Fibroblast of lung (primary cell): ENCODE data around the gene SEMA7A. TPM values are rescaled to one million over a fixed set of nuclear protein-coding genes. Genes with fewer than 3 reads are reported as not detected.

Source experiments
- DNase-seq, 2 donors: peaks; one replicate each; pipeline versions ENCODE4 v3.0.0 to v3.0.0-alpha.2; 2010; ENCODE audit warnings: low read depth in 2 of 2
- H2AFZ ChIP-seq: 2 replicates; pipeline ENCODE4 v1.5.1; 2012; ENCODE audit warnings: low read length, control low read depth, inconsistent platforms
- H3K27ac ChIP-seq: 2 replicates; pipeline ENCODE4 v1.5.1; 2011; ENCODE audit warnings: low read length, control low read depth; ENCODE audit not compliant: insufficient read depth
- H3K27me3 ChIP-seq: 2 replicates; pipeline ENCODE4 v1.5.1; 2011; ENCODE audit warnings: mild to moderate bottlenecking, low read length; ENCODE audit not compliant: control insufficient read depth, insufficient read depth
- H3K36me3 ChIP-seq: 2 replicates; pipeline ENCODE4 v1.5.1; 2011; ENCODE audit warnings: low read length; ENCODE audit not compliant: control insufficient read depth, insufficient read depth
- H3K4me1 ChIP-seq: 2 replicates; pipeline ENCODE4 v1.5.1; 2011; ENCODE audit warnings: low read length; ENCODE audit not compliant: control insufficient read depth, insufficient read depth; ENCODE audit errors: extremely low read depth
- H3K4me2 ChIP-seq: 2 replicates; pipeline ENCODE4 v1.5.1; 2011; ENCODE audit warnings: low read length, control low read depth; ENCODE audit not compliant: insufficient read depth; ENCODE audit errors: extremely low read depth
- H3K4me3 ChIP-seq, 4 experiments: fragments of 200-600 bp in 1 of 4; sonication (generic) in 1 of 4; replicated peaks in 1 of 4; 2 replicates each; pipeline ENCODE4 v1.5.1; 2011 to 2016; ENCODE audit warnings: low read length in 4 of 4, low read depth in 3 of 4, mild to moderate bottlenecking in 3 of 4, control low read depth in 2 of 4, inconsistent platforms in 1 of 4, mixed read lengths in 1 of 4; ENCODE audit not compliant: insufficient read depth in 1 of 4; ENCODE audit errors: control extremely low read depth in 1 of 4
- H3K79me2 ChIP-seq: 2 replicates; pipeline ENCODE4 v1.5.1; 2012; ENCODE audit warnings: mild to moderate bottlenecking, low read length, inconsistent platforms; ENCODE audit not compliant: control insufficient read depth, insufficient read depth
- H3K9ac ChIP-seq: 2 replicates; pipeline ENCODE4 v1.5.1; 2011; ENCODE audit warnings: mild to moderate bottlenecking, low read length, control low read depth; ENCODE audit not compliant: insufficient read depth
- H3K9me3 ChIP-seq: 2 replicates; pipeline ENCODE4 v1.5.1; 2012; ENCODE audit warnings: low read depth, low read length; ENCODE audit not compliant: control insufficient read depth, insufficient read depth
- H4K20me1 ChIP-seq: 2 replicates; pipeline ENCODE4 v1.5.1; 2011; ENCODE audit warnings: low read length; ENCODE audit not compliant: control insufficient read depth, insufficient read depth; ENCODE audit errors: extremely low read depth
- EZH2 ChIP-seq: IDR thresholded peaks from 2 replicates; pipeline ENCODE4 v1.5.1; 2012; ENCODE audit warnings: low read length, control low read depth, mild to moderate bottlenecking; ENCODE audit errors: missing control alignments
- polyA plus RNA-seq, 2 donors: library from polyadenylated mRNA; depleted of rRNA in 1 of 2; stranded (reverse) in 1 of 2; unstranded in 1 of 2; fragments of >200 nt; gene quantifications; 2 replicates each; pipeline ENCODE4 v1.2.1, GENCODE V29; 2011 to 2012; ENCODE audit warnings: missing spikeins in 1 of 2
- total RNA-seq: library from RNA; depleted of rRNA; stranded (reverse); fragments of >200 nt; gene quantifications from 2 replicates; pipeline ENCODE4 v1.2.1, GENCODE V29; 2014
- TF ChIP-seq, protein P1 (sequence below), 2 donors: IDR thresholded peaks in 1 of 2; conservative IDR thresholded peaks in 1 of 2; 1 replicate in 1 of 2; 2 replicates in 1 of 2; pipeline ENCODE4 v1.5.1; 2011 to 2012; ENCODE audit warnings: low read length in 2 of 2, control low read depth in 1 of 2, inconsistent platforms in 1 of 2, low read depth in 1 of 2, mild to moderate bottlenecking in 1 of 2

SEMA7A gene
- total and polyA plus RNA-seq, 2 donors (not counting 1 experiment from before 2014, with no cell fraction given) = 5.6 to 12.5 TPM

DNA sequence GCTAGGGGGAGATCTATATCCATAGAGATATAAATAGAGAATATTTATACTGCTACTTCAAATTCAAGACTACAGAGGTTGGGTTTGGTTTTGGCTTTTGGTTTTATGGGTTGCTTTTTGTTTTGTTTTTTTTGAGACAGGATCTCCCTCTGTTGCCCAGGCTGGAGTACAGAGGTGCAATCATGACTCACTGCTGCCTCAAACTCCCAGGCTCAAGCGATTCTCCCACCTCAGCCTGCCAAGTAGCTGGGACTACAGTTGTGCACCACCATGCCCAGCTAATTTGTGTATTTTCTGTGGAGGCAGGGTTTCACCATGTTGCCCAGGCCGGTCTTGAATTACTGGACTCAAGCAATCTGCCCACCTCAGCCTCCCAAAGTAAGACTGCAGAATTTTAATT is 31.1 kb upstream of the SEMA7A start:
- H3K9me3 ChIP-seq = no peaks in the 10 kb centered on the region
- DNase-seq = no peak
- TF ChIP-seq, protein P1, sequence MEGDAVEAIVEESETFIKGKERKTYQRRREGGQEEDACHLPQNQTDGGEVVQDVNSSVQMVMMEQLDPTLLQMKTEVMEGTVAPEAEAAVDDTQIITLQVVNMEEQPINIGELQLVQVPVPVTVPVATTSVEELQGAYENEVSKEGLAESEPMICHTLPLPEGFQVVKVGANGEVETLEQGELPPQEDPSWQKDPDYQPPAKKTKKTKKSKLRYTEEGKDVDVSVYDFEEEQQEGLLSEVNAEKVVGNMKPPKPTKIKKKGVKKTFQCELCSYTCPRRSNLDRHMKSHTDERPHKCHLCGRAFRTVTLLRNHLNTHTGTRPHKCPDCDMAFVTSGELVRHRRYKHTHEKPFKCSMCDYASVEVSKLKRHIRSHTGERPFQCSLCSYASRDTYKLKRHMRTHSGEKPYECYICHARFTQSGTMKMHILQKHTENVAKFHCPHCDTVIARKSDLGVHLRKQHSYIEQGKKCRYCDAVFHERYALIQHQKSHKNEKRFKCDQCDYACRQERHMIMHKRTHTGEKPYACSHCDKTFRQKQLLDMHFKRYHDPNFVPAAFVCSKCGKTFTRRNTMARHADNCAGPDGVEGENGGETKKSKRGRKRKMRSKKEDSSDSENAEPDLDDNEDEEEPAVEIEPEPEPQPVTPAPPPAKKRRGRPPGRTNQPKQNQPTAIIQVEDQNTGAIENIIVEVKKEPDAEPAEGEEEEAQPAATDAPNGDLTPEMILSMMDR (conservative IDR thresholded peaks at IDR 0.05 in 1 of 2, IDR thresholded peaks at IDR 0.05 in 1 of 2; ENCODE audit: low read depth in 1 of 2, low read length in 2 of 2) = no peak
- no peak for TF ChIP-seq EZH2

DNA sequence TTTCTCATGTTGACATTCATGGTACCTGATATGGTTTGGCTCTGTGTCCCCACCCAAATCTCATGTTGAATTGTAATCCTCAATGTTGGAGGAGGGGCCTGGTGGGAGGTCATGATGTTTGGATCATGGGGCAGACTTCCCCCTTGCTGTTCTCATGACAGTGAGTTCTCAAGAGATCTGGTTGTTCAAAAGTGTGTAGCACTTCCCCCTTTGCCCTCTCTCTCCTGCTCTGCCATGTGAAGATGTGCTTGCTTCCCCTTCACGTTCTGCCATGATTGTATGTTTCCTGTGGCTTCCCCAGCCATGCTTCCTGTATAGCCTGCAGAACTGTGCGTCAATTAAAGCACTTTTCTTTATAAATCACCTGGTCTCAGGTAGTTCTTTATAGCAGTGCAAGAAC is 30.5 kb upstream of the SEMA7A start:
- H3K4me1 ChIP-seq = no peaks in the 10 kb centered on the region
- no peaks in the 10 kb centered on the region for H3K9me3 ChIP-seq
- H3K79me2 ChIP-seq = peaks cover 4% of the 10 kb centered on the region
- no peak overlapping the region for H3K27ac ChIP-seq
- no peaks in the 10 kb centered on the region for H3K36me3 ChIP-seq
- H3K9ac ChIP-seq = no peak overlapping the region
- no peak overlapping the region for H3K4me3 ChIP-seq
- no peaks in the 10 kb centered on the region for H3K27me3 ChIP-seq
- H3K4me2 ChIP-seq = no peak overlapping the region
- TF ChIP-seq EZH2 = no peak
- TF ChIP-seq, protein P1 (conservative IDR thresholded peaks at IDR 0.05 in 1 of 2, IDR thresholded peaks at IDR 0.05 in 1 of 2; ENCODE audit: low read depth in 1 of 2, low read length in 2 of 2) = no peak
- no peaks in the 10 kb centered on the region for H4K20me1 ChIP-seq
- no peak overlapping the region for H2AFZ ChIP-seq
- DNase-seq = no peak

More for the DNA sequence above, 31.1 kb upstream of the SEMA7A start:
- Histone ChIP-seq H3K4me3 (no peak overlapping the region), H3K27ac (no peak overlapping the region), H3K36me3 (no peaks in the 10 kb centered on the region), H3K4me1 (no peaks in the 10 kb centered on the region), H3K27me3 (no peaks in the 10 kb centered on the region), H3K9ac (no peak overlapping the region), H3K79me2 (peaks cover 4% of the 10 kb centered on the region), H3K4me2 (no peak overlapping the region), H2AFZ (no peak overlapping the region), H4K20me1 (no peaks in the 10 kb centered on the region)

GRCh38 chr15:74463634-74464033 is 29.9 kb upstream of the SEMA7A start:
- no peak overlapping the region for H3K4me2 ChIP-seq
- H3K9ac ChIP-seq = no peak overlapping the region
- peaks cover 4% of the 10 kb centered on the region for H3K79me2 ChIP-seq
- H3K9me3 ChIP-seq = no peaks in the 10 kb centered on the region
- no peaks in the 10 kb centered on the region for H3K27me3 ChIP-seq
- H3K4me3 ChIP-seq = no peak overlapping the region
- no peak overlapping the region for H2AFZ ChIP-seq
- no peak for DNase-seq
- H3K36me3 ChIP-seq = no peaks in the 10 kb centered on the region
- no peak overlapping the region for H3K27ac ChIP-seq
- TF ChIP-seq EZH2 = no peak
- TF ChIP-seq, protein P1 (conservative IDR thresholded peaks at IDR 0.05 in 1 of 2, IDR thresholded peaks at IDR 0.05 in 1 of 2; ENCODE audit: low read depth in 1 of 2, low read length in 2 of 2) = no peak
- no peaks in the 10 kb centered on the region for H3K4me1 ChIP-seq
- no peaks in the 10 kb centered on the region for H4K20me1 ChIP-seq
